ENCODE results near the gene ABHD17A. TPM values are rescaled to one million over a fixed set of nuclear protein-coding genes. Genes with fewer than 3 reads are reported as not detected.
"Not testable (repeated sequence)": the region's sequence is repeated elsewhere in the genome, so short reads cannot be mapped to it uniquely, and the experiment has no call there.

Gene ABHD17A
- total RNA-seq, 2 experiments from 2014 or later: 79.3 to 79.9 TPM

DNA sequence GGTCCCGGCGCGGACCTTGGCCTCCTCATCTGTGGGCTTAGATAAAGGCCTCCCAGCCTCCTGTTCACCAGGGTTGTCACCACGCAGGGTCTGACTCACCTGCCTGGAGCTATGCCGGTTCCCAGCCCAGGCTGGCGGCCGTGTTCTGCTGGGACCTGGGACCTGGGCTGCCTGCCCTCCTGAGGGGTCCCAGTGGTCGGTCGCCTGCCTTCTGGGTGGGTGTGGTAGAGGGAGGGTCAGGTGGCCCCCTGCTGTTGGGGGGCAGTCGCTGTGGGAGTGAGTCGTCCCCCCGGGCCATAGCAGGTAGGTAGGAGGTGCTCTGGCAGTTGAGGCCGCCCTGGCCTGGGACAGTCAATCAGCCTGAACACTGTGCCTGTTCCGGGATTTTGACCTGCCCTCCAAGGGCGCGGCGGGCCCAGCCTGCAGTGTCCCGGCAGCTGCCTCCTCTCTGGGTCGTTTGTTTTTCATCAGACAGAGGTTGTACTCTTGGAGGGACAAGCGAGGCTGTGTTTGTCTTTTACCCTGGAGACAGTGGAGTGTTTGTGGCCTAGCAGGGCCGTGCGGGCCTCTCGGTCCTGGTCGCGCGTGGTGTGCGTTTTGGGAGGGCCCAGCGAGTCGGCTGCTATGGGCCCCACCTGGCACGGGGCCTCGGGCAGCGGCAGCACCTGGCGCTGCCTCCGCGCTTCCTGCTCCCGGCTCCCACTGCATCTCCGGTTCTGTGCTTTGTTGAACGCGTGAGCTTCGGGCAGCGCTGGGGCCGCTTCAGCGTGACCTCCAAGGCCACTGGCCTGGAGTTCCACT, 22.5 kb upstream of the ABHD17A start:
- peaks cover 45% of the 10 kb centered on the region for H3K4me1 Mint-ChIP-seq (ENCODE audit: low read depth)
- intact Hi-C loops (cut with micrococcal nuclease): loop anchor here (5.0 kb wide), 1 partner anchor 110 kb away; the partner anchor contains the start of gene BTBD2
- peaks cover 1% of the 10 kb centered on the region for H3K36me3 Mint-ChIP-seq (ENCODE audit: low read depth)

DNA sequence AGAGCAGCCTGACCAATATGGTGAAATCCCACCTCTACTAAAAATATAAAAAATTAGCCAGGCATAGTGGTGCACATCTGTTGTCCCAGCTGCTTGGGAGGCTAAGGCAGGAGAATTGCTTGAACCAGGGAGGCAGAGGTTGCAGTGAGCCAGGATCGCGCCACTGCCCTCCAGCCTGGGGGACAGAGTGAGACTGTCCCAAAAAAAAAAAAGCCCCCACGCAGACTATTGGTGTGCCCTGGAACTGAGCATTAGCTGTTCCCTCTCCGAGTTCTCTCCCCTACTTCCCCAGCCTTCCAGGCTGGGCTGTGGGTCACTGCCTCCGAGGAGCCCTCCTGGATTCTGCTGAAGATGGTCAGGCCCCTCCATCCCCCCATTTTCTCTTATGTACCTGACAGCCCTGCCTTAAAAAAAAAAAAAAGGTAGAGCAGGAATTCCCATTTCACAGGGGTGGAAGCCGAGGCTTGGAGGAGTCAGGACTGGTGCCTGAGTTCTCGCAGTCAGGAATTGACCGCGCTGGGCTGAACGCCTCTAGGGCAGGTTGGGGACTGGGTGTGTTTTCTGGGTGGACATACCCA, 21.8 kb upstream of the ABHD17A start:
- Mint-ChIP-seq H3K4me3 (no peak overlapping the region), H3K27ac (no peak overlapping the region), H3K36me3 (ENCODE audit: low read depth) (peaks cover 1% of the 10 kb centered on the region), H3K4me1 (ENCODE audit: low read depth) (peaks cover 47% of the 10 kb centered on the region), H3K9me3 (no peaks in the 10 kb centered on the region), H3K27me3 (ENCODE audit: low read depth) (no peaks in the 10 kb centered on the region)
- intact Hi-C loops (cut with micrococcal nuclease): loop anchor here (5.0 kb wide), 1 partner anchor 110 kb away; the partner anchor contains the start of gene BTBD2
- CTCF ChIA-PET: no interaction called here
- DNase-seq: no peak

More for the DNA sequence above, 22.5 kb upstream of the ABHD17A start:
- Mint-ChIP-seq H3K4me3 (no peak overlapping the region), H3K9me3 (no peaks in the 10 kb centered on the region), H3K27ac (no peak overlapping the region), H3K27me3 (ENCODE audit: low read depth) (no peaks in the 10 kb centered on the region)
- CTCF ChIA-PET: no interaction called here
- DNase-seq: no peak

DNA sequence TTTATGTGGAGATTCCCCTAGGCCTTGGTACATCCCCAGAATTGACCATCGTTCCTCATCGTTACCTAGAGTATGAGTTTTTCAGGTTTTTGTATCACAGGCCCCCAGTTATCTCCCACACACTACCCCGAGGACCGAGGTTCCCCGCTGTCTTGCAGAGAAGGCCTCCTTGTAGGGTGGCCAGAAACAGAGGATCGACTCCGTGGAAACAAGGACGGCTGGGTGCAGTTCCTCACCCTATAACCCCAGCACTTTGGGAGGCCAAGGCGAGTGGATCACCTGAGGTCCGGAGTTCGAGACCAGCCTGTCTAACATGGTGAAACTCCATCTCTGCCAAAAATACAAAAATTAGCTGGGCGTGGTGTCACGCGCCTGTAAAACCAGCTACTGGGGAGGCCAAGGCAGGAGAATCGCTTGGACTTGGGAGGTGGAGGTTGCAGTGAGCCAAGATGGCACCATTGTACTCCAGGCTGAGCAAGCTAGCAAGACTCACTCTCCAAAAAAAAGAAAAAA, 20.6 kb upstream of the ABHD17A start:
- no peaks in the 10 kb centered on the region for H3K9me3 Mint-ChIP-seq
- H3K4me3 Mint-ChIP-seq: peak overlapping the region; percentile 89
- H3K27me3 Mint-ChIP-seq (ENCODE audit: low read depth): no peaks in the 10 kb centered on the region
- no peak for DNase-seq
- peaks cover 1% of the 10 kb centered on the region for H3K36me3 Mint-ChIP-seq (ENCODE audit: low read depth)
- H3K27ac Mint-ChIP-seq: peak overlapping the region; percentile 70
- CTCF ChIA-PET: no interaction called here
- intact Hi-C loops (cut with micrococcal nuclease): loop anchor here (1.0 to 5.0 kb wide), 8 partner anchors 9 to 331 kb away; partner anchors contain the start of genes BTBD2, PLEKHJ1 and SF3A2
- H3K4me1 Mint-ChIP-seq (ENCODE audit: low read depth): peaks cover 47% of the 10 kb centered on the region

DNA sequence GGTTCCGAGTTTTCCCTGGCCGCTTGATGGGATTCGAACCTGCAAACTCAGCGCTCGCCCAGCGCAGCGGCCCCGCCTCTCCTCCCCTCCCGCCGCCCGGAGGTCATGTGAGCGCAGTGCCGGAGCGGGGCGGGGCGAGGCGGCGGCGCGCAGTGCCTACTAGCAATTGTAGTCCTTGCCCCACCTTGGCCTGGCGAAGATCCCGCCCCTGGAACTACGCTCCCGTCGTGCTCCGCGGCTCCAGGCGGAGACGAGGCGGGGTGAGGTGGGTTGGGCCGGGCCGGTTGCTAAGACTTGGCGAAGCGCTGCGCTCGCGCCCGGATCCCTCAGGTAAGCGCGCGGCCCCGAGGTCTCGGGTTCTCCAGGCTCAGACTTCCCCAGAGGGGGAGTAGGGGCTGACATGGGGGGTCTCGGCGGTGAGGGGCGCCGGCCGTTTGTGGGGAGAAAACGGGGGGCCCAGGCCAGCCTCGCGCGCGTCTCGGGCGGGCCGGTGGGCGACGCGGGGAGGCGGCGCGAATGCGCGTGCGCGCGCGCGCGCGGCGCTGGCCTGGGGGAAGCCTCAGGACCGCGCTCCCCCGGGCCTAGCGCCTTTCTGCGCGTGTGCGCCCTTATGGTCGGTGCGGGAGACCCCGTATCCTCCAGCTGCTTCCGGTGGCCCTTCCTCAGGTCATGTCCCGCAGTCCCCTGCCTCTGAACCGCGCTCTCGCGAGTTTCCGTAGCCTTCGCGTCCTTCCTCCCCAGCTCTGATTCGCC, 20.0 kb upstream of the ABHD17A start, which contains the start of the genes ADAT3 and SCAMP4:
TSS of gene ADAT3 (plus strand) at position 290 of the 753 bp plus-strand sequence. CDS start 6,649 bp downstream, outside the sequence.
TSS of gene SCAMP4 (plus strand) at position 290 of the 753 bp plus-strand sequence. CDS start 9,621 bp downstream, outside the sequence.
- CTCF ChIA-PET: no interaction called here
- Mint-ChIP-seq H3K4me3 (peak within 1 kb of the TSS; percentile 89), H3K36me3 (ENCODE audit: low read depth) (peaks cover 1% of the 10 kb centered on the region), H3K9me3 (no peaks in the 10 kb centered on the region), H3K27ac (peak within 1 kb of the TSS; percentile 89), H3K27me3 (ENCODE audit: low read depth) (no peaks in the 10 kb centered on the region), H3K4me1 (ENCODE audit: low read depth) (peaks cover 46% of the 10 kb centered on the region)
- peak; percentile 99 for DNase-seq
- intact Hi-C loops (cut with micrococcal nuclease): loop anchor here (1.0 to 5.0 kb wide), 8 partner anchors 8 to 332 kb away; partner anchors contain the start of genes BTBD2, PLEKHJ1 and SF3A2

DNA sequence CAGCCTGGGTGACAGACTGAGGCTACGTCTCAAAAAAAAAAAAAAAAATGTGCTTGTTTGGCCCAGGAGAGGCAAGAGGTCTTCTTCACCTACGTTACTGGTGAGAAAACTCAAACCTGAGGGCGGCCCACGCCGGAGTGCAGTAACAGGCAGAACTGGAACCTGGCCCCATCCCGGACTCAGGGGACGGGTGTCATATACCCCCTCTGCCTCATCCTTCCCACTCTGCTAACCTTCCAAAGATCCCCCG, 19.5 kb upstream of the ABHD17A start:
- H3K4me3 Mint-ChIP-seq: peak overlapping the region; percentile 79
- H3K36me3 Mint-ChIP-seq (ENCODE audit: low read depth): peaks cover 1% of the 10 kb centered on the region
- H3K27me3 Mint-ChIP-seq (ENCODE audit: low read depth): no peaks in the 10 kb centered on the region
- no peaks in the 10 kb centered on the region for H3K9me3 Mint-ChIP-seq
- intact Hi-C loops (cut with micrococcal nuclease): loop anchor here (1.0 to 5.0 kb wide), 8 partner anchors 7 to 332 kb away; partner anchors contain the start of genes BTBD2, PLEKHJ1 and SF3A2
- CTCF ChIA-PET: no interaction called here
- no peak for DNase-seq
- H3K27ac Mint-ChIP-seq: peak overlapping the region; percentile 89
- H3K4me1 Mint-ChIP-seq (ENCODE audit: low read depth): peaks cover 42% of the 10 kb centered on the region

DNA sequence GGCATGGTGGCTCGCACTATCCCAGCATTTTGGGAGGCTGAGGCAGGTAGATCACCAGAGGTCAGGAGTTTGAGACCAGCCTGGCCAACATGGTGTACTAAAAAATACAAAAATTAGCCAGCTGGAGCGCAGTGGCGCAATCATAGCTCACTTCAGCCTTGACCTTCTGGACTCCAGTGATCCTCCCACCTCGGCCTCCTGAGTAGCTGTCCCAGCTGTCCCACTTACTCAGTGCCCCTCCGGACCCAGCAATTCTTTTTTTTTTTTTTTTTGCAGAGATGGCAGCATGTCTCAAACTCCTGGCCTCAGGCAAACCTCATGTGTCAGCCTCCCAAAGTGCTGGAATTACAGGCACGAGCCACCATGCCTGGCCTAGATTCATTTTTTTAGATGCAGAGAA, 17.6 kb upstream of the ABHD17A start:
- no peaks in the 10 kb centered on the region for H3K9me3 Mint-ChIP-seq
- CTCF ChIA-PET: interaction anchor here (0.7 to 1.8 kb wide), 4 partner anchors 8 to 38 kb away, joined by 5 to 6 read pairs (median 6); no protein-coding TSS in a partner anchor
- peaks cover 1% of the 10 kb centered on the region for H3K36me3 Mint-ChIP-seq (ENCODE audit: low read depth)
- H3K4me3 Mint-ChIP-seq: no peak overlapping the region
- no peaks in the 10 kb centered on the region for H3K27me3 Mint-ChIP-seq (ENCODE audit: low read depth)
- H3K27ac Mint-ChIP-seq: peak overlapping the region; percentile 83
- intact Hi-C loops (cut with micrococcal nuclease): no loop called here
- H3K4me1 Mint-ChIP-seq (ENCODE audit: low read depth): peaks cover 29% of the 10 kb centered on the region
- DNase-seq: no peak

DNA sequence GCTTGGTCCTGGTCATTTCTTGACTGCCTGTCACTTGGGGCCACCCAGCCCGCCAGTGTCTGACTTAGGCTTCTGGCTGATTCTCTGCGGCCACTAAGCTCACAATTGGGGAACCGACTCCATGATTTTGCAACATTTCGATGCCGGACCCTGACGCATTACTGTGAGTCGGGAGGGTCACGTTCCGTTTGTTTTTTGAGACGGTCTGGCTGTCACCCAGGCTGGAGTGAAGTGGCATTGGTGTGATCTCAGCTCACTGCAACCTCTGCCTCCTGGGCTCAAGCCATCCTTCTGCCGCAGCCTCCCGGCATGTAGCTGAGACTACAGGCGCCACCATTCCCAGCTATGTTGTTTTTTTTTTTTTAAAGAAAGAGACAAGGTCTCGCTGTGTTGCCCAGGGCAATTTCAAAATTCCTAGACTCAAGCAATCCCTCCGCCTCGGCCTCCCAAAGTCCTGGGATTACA, 16.7 kb upstream of the ABHD17A start:
- Mint-ChIP-seq H3K9me3 (no peaks in the 10 kb centered on the region), H3K27me3 (ENCODE audit: low read depth) (no peaks in the 10 kb centered on the region), H3K36me3 (ENCODE audit: low read depth) (peaks cover 1% of the 10 kb centered on the region), H3K4me1 (ENCODE audit: low read depth) (peaks cover 36% of the 10 kb centered on the region), H3K4me3 (no peak overlapping the region), H3K27ac (no peak overlapping the region)
- CTCF ChIA-PET: interaction anchor here (0.6 to 1.8 kb wide), 3 partner anchors 18 to 36 kb away, joined by 3 to 5 read pairs (median 4); no protein-coding TSS in a partner anchor
- DNase-seq: no peak
- intact Hi-C loops (cut with micrococcal nuclease): no loop called here

DNA sequence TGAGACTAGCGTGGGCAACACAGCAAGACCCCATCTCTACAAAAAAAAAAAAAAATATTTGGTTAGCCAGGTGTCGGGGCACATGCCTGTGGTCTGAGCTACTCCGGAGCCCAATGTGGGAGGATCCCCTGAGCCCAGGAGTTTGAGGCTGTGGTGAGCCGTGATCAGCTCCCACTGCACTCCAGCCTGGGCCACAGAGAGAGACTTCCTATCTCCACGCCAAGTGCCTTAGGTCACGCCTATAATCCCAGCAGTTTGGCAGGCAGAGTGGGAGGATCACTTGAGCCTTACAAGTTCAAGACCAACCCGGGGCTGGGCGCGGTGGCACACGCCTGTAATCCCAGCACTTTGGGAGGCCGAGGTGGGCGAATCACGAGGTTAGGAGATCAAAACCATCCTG, 11.2 kb upstream of the ABHD17A start:
- intact Hi-C loops (cut with micrococcal nuclease): loop anchor here (5.0 kb wide), 2 partner anchors 166 to 201 kb away; partner anchors contain the start of genes IZUMO4 and MOB3A
- Mint-ChIP-seq H3K27me3 (ENCODE audit: low read depth) (no peaks in the 10 kb centered on the region), H3K36me3 (ENCODE audit: low read depth) (no peaks in the 10 kb centered on the region), H3K27ac (peak overlapping the region; percentile 95), H3K4me1 (ENCODE audit: low read depth) (peaks cover 28% of the 10 kb centered on the region), H3K9me3 (no peaks in the 10 kb centered on the region), H3K4me3 (peak overlapping the region; percentile 85)
- CTCF ChIA-PET: interaction anchor here (0.6 to 1.2 kb wide), 5 partner anchors 13 to 365 kb away, joined by 3 to 4 read pairs (median 3); no protein-coding TSS in a partner anchor
- no peak for DNase-seq

DNA sequence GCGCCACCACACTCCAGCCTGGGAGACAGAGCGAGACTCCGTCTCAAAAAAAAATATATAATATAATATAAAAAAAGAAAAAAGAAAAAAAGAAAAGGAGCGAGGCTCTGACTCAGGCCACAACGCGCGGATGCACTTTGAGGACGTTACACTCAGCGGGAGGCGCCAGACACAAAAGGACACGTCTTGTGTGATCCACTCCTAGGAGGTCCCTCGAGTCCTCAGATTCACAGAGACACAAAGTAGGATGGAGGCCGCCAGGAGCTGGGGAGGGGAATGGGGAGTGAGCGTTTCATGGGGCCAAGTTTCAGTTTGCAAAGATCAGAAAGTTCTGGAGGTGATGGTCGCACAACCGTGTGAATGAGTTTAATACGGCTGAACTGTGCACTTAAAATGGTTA, 8.5 kb upstream of the ABHD17A start:
- no peaks in the 10 kb centered on the region for H3K27me3 Mint-ChIP-seq (ENCODE audit: low read depth)
- H3K4me3 Mint-ChIP-seq: no peak overlapping the region
- CTCF ChIA-PET: no interaction called here
- peaks cover 28% of the 10 kb centered on the region for H3K4me1 Mint-ChIP-seq (ENCODE audit: low read depth)
- no peak overlapping the region for H3K27ac Mint-ChIP-seq
- H3K36me3 Mint-ChIP-seq (ENCODE audit: low read depth): no peaks in the 10 kb centered on the region
- no peak for DNase-seq
- no peaks in the 10 kb centered on the region for H3K9me3 Mint-ChIP-seq
- intact Hi-C loops (cut with micrococcal nuclease): no loop called here

DNA sequence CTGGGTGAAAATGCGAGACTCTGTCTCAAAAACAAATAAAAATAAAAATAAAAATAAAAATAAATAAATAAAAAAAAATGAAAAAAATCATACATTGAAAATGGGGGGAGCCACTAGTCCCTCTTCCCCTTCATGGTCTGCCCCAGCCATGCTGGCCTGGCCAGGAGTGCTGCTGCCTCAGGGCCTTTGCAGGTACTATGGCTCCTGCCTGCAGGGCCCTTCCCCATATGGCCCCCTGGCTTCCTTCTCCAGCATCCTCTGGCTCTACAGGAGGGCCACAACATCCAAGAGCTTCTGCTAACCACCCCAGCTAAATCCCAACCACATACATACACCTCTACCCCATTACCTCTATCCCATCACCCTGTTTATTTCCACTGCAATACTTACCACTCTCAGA, 4.6 kb upstream of the ABHD17A start:
- Mint-ChIP-seq H3K27ac (peak overlapping the region; percentile 38), H3K9me3 (no peaks in the 10 kb centered on the region), H3K4me3 (no peak overlapping the region), H3K4me1 (ENCODE audit: low read depth) (peaks cover 5% of the 10 kb centered on the region), H3K36me3 (ENCODE audit: low read depth) (no peaks in the 10 kb centered on the region), H3K27me3 (ENCODE audit: low read depth) (no peaks in the 10 kb centered on the region)
- DNase-seq: no peak
- intact Hi-C loops (cut with micrococcal nuclease): no loop called here
- CTCF ChIA-PET: no interaction called here

DNA sequence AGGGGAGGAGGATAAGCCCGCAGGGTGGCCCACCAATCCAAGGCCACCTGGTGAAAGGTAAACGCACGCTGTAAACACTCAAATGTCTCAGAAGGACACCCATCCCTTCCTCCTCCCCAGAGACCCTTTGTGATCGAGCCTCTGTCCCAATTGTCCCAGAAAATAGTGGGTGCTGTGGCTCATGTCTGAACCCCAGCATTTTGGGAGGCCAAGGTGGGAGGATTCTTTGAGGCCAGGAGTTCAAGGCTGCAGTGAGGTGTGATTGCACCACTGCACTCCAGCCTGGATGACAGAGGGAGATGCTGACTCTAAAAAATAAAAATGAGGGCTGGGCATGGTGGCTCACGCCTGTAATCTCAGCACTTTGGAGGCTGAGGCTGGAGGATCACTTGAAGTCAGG, 3.1 kb upstream of the ABHD17A start:
- DNase-seq: no peak
- CTCF ChIA-PET: no interaction called here
- Mint-ChIP-seq H3K9me3 (no peaks in the 10 kb centered on the region), H3K27ac (no peak overlapping the region), H3K27me3 (ENCODE audit: low read depth) (no peaks in the 10 kb centered on the region), H3K36me3 (ENCODE audit: low read depth) (peaks cover 5% of the 10 kb centered on the region), H3K4me3 (no peak overlapping the region), H3K4me1 (ENCODE audit: low read depth) (peaks cover 9% of the 10 kb centered on the region)
- intact Hi-C loops (cut with micrococcal nuclease): no loop called here

DNA sequence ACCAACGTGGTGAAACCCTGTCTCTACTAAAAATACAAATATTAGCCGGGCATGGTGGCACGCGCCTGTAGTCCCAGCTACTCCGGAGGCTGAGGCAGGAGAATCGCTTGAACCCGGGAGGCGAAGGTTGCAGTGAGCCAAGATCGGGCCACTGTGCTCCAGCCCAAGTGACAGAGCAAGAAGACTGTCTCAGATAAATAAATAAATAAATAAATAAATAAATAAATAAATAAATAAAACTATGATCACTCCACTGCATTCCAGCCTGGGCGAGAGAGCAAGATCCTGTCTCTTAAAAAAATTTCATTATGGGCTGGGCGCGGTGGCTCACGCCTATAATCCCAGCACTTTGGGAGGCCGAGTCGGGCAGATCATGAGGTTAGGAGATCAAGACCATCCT, 1.1 kb upstream of the ABHD17A start:
- CTCF ChIA-PET: interaction anchor here (0.7 to 1.1 kb wide), 3 partner anchors 11 to 37 kb away, joined by 3 to 4 read pairs (median 3); no protein-coding TSS in a partner anchor
- peaks cover 25% of the 10 kb centered on the region for H3K4me1 Mint-ChIP-seq (ENCODE audit: low read depth)
- H3K27me3 Mint-ChIP-seq (ENCODE audit: low read depth); H3K4me3 Mint-ChIP-seq; intact Hi-C loops (cut with micrococcal nuclease); H3K36me3 Mint-ChIP-seq (ENCODE audit: low read depth); DNase-seq; H3K9me3 Mint-ChIP-seq; H3K27ac Mint-ChIP-seq: not testable (repeated sequence)
